ENCODE results near the gene DNAJC4. TPM values are rescaled to one million over a fixed set of nuclear protein-coding genes. Genes with fewer than 3 reads are reported as not detected.

Gene DNAJC4
- polyA plus RNA-seq, 1 donor from 2014 or later, result 20.3 TPM

- Histone ChIP-seq H3K27ac (ENCODE audit: low read length) (no peak overlapping the region), H3K9me3 (ENCODE audit: low read length) (no peaks in the 10 kb centered on the region), H3K36me3 (ENCODE audit: insufficient read depth, low read length) (no peaks in the 10 kb centered on the region), H3K79me2 (replicated peaks; ENCODE audit: insufficient read depth, low read length) (no peaks in the 10 kb centered on the region), H3K9ac (ENCODE audit: low read length) (no peak overlapping the region), H3K4me2 (ENCODE audit: low read length) (no peak overlapping the region), H3K4me3 (ENCODE audit: low read length) (no peak overlapping the region), H4K20me1 (ENCODE audit: insufficient read depth) (no peaks in the 10 kb centered on the region), H3K27me3 (ENCODE audit: insufficient read depth, low read depth, low read length) (no peaks in the 10 kb centered on the region), H2AFZ (ENCODE audit: low read depth, low read length) (no peak overlapping the region), H3K9me2 (ENCODE audit: insufficient read depth, low read length) (no peaks in the 10 kb centered on the region), H3F3A (ENCODE audit: insufficient read depth, low read length, poor library complexity, severe bottlenecking) (no peaks in the 10 kb centered on the region)
- TF ChIP-seq EP300 (conservative IDR thresholded peaks at IDR 0.05; ENCODE audit: poor library complexity, severe bottlenecking) (no peak), SMC3 (conservative IDR thresholded peaks at IDR 0.05; ENCODE audit: poor library complexity) (no peak), TAF1 (IDR thresholded peaks at IDR 0.05; ENCODE audit: low read depth) (no peak), POLR2AphosphoS5 (IDR thresholded peaks at IDR 0.05) (no peak), RAD21 (conservative IDR thresholded peaks at IDR 0.05) (no peak), EZH2 (IDR thresholded peaks at IDR 0.05; ENCODE audit: borderline replicate concordance, insufficient read depth, low read length, poor library complexity, severe bottlenecking) (no peak), MXI1 (conservative IDR thresholded peaks at IDR 0.05; ENCODE audit: poor library complexity, severe bottlenecking) (no peak)
- TF ChIP-seq, protein P1, sequence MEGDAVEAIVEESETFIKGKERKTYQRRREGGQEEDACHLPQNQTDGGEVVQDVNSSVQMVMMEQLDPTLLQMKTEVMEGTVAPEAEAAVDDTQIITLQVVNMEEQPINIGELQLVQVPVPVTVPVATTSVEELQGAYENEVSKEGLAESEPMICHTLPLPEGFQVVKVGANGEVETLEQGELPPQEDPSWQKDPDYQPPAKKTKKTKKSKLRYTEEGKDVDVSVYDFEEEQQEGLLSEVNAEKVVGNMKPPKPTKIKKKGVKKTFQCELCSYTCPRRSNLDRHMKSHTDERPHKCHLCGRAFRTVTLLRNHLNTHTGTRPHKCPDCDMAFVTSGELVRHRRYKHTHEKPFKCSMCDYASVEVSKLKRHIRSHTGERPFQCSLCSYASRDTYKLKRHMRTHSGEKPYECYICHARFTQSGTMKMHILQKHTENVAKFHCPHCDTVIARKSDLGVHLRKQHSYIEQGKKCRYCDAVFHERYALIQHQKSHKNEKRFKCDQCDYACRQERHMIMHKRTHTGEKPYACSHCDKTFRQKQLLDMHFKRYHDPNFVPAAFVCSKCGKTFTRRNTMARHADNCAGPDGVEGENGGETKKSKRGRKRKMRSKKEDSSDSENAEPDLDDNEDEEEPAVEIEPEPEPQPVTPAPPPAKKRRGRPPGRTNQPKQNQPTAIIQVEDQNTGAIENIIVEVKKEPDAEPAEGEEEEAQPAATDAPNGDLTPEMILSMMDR (IDR thresholded peaks at IDR 0.05; ENCODE audit: poor library complexity, severe bottlenecking), result no peak
- TF ChIP-seq, protein P2, sequence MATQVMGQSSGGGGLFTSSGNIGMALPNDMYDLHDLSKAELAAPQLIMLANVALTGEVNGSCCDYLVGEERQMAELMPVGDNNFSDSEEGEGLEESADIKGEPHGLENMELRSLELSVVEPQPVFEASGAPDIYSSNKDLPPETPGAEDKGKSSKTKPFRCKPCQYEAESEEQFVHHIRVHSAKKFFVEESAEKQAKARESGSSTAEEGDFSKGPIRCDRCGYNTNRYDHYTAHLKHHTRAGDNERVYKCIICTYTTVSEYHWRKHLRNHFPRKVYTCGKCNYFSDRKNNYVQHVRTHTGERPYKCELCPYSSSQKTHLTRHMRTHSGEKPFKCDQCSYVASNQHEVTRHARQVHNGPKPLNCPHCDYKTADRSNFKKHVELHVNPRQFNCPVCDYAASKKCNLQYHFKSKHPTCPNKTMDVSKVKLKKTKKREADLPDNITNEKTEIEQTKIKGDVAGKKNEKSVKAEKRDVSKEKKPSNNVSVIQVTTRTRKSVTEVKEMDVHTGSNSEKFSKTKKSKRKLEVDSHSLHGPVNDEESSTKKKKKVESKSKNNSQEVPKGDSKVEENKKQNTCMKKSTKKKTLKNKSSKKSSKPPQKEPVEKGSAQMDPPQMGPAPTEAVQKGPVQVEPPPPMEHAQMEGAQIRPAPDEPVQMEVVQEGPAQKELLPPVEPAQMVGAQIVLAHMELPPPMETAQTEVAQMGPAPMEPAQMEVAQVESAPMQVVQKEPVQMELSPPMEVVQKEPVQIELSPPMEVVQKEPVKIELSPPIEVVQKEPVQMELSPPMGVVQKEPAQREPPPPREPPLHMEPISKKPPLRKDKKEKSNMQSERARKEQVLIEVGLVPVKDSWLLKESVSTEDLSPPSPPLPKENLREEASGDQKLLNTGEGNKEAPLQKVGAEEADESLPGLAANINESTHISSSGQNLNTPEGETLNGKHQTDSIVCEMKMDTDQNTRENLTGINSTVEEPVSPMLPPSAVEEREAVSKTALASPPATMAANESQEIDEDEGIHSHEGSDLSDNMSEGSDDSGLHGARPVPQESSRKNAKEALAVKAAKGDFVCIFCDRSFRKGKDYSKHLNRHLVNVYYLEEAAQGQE (IDR thresholded peaks at IDR 0.05; ENCODE audit: borderline replicate concordance), result no peak
Observed at GRCh38 chr11:64260147-64260708, 29.9 kb downstream of the DNAJC4 start.

GRCh38 chr11:64261556-64262080, 31.3 kb downstream of the DNAJC4 start:
- TF ChIP-seq, protein P2 (IDR thresholded peaks at IDR 0.05; ENCODE audit: borderline replicate concordance), result no peak
- TF ChIP-seq EP300 (conservative IDR thresholded peaks at IDR 0.05; ENCODE audit: poor library complexity, severe bottlenecking), result no peak
- TF ChIP-seq TAF1 (IDR thresholded peaks at IDR 0.05; ENCODE audit: low read depth), result no peak
- no peak for TF ChIP-seq MXI1 (conservative IDR thresholded peaks at IDR 0.05; ENCODE audit: poor library complexity, severe bottlenecking)
- TF ChIP-seq EZH2 (IDR thresholded peaks at IDR 0.05; ENCODE audit: borderline replicate concordance, insufficient read depth, low read length, poor library complexity, severe bottlenecking), result no peak
- TF ChIP-seq, protein P1 (IDR thresholded peaks at IDR 0.05; ENCODE audit: poor library complexity, severe bottlenecking), result no peak
- no peak for TF ChIP-seq RAD21 (conservative IDR thresholded peaks at IDR 0.05)
- TF ChIP-seq POLR2AphosphoS5 (IDR thresholded peaks at IDR 0.05), result no peak
- no peaks in the 10 kb centered on the region for H3F3A ChIP-seq (ENCODE audit: insufficient read depth, low read length, poor library complexity, severe bottlenecking)
- H3K9ac ChIP-seq (ENCODE audit: low read length), result no peak overlapping the region
- H3K36me3 ChIP-seq (ENCODE audit: insufficient read depth, low read length), result no peaks in the 10 kb centered on the region
- H4K20me1 ChIP-seq (ENCODE audit: insufficient read depth), result no peaks in the 10 kb centered on the region
- no peak overlapping the region for H2AFZ ChIP-seq (ENCODE audit: low read depth, low read length)
- H3K4me3 ChIP-seq (ENCODE audit: low read length), result no peak overlapping the region
- no peak overlapping the region for H3K4me2 ChIP-seq (ENCODE audit: low read length)
- H3K9me2 ChIP-seq (ENCODE audit: insufficient read depth, low read length), result no peaks in the 10 kb centered on the region
- no peaks in the 10 kb centered on the region for H3K27me3 ChIP-seq (ENCODE audit: insufficient read depth, low read depth, low read length)
- H3K27ac ChIP-seq (ENCODE audit: low read length), result no peak overlapping the region
- no peaks in the 10 kb centered on the region for H3K79me2 ChIP-seq (replicated peaks; ENCODE audit: insufficient read depth, low read length)
- no peaks in the 10 kb centered on the region for H3K9me3 ChIP-seq (ENCODE audit: low read length)

Measured in neural cell (in vitro differentiated cells).